ENCODE results near the gene VEZF1.

- TF ChIP-seq POLR2A (IDR thresholded peaks at IDR 0.05; ENCODE audit: low read length) = no peak
- no peak for TF ChIP-seq GATA1 (IDR thresholded peaks at IDR 0.05; ENCODE audit: low read depth, low read length)
Observed at GRCh38 chr17:57953219-57953618, 34.8 kb downstream of the VEZF1 start.
